HK-2 (cell line): ENCODE measurements around the gene CPOX.
"Not testable (repeated sequence)": the region's sequence is repeated elsewhere in the genome, so short reads cannot be mapped to it uniquely, and the experiment has no call there.

Experiments
- DNase-seq: peaks from one replicate; pipeline ENCODE4 v3.0.0-alpha.2; 2018; ENCODE audit not compliant: unreplicated experiment

CPOX gene

DNA sequence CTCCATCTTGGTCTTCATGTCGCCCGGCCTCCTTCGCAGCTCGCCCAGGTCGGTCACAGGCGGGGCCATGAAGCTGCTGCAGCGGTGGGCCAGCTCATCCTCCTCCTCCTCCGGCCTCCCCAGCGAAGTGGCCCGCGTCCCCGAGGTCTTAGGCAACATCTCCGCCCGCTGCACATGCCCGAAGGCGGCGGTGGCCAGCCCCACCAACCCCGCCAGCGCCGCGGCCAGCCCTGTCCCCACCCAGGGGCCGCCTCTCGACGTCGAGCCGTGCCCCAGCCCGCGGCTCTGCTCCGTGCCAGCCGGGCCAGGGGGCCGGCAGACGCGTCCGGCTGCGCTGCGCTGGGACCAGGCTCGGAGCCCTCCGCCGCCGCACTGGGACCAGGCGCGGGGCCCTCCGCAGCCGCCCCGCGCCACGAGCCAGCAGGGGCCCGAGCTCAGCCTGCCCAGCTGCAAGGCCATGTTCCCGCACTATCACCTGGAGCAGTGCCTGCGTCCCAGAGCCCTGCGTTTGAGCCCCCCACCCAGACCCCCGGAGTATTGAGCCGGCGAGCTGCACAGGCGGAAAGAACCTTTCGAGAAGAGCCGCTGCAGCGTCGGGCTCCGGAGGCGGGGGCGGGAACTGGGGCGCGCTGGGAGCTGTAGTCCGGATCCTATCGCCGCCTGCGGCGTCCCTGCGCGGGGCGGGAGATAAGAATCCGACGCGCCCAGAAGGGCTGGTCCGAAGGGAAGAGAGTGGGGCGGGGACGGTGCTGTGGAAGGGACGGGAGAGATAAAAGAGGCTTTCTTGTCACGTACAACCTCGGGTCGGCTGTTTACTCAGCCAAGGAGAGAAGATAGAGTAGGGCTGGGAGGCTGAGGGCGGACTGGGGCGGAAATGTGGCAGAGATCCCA lies at the start of gene CPOX:
TSS of gene CPOX (minus strand) at position 566 of the 891 bp plus-strand sequence. CDS start at position 459, 107 bp downstream.
- DNase-seq = peak; percentile 97

DNA sequence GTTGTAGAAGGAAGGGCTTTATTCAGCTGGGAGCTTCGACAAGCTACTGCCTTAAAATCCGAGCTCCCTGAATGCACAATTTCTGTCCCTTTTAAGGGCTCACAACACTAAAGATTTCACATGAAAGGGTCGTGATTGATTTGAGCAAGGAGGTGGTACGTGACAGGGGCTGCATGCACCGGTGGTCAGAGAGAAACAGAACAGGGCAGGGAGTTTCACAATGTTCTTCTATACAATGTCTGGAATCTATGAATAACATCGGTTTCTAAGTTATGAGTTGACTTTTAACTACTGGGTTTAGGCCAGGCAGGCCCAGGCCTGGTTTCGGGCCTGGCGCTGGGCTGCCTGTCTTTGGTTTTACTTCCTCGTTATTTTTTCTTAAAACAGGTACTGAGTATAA lies 49.4 kb upstream of the CPOX start:
- DNase-seq = not testable (repeated sequence)

DNA sequence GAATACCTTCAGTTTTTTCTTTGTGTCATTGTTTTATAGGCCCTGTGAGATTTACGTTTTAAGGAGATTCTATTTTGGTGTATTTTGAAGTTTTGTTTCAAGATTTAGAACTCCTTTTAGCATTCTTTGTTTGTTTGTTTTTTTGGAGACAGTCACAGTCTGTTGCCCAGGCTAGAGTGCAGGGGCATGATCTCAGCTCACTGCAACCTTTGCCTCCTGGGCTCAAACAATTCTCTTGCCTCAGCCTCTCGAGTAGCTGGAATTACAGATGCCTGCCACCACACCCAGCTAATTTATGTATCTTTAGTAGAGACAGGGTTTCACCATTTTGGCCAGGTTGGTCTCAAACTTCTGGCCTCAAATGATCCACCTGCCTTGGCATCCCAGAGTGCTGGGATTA lies 48.3 kb upstream of the CPOX start:
- not testable (repeated sequence) for DNase-seq

DNA sequence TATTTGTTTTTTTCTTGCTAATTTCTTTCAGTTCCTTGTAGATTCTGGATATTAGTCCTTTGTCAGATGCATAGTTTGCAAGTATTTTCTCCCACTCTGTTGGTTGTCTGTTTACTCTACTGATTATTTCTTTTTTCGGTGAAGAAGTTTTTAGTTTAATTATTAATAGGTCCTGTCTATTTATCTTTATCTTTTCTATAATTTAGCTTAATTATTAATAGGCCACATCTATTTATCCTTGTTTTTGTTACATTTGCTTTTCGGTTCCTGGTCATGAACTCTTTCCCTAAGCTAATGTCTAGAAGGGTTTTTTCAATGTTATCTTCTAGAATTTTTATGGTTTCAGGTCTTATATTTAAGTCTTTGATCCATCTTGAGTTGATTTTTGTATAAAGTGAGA lies 45.1 kb upstream of the CPOX start:
- DNase-seq = not testable (repeated sequence)

DNA sequence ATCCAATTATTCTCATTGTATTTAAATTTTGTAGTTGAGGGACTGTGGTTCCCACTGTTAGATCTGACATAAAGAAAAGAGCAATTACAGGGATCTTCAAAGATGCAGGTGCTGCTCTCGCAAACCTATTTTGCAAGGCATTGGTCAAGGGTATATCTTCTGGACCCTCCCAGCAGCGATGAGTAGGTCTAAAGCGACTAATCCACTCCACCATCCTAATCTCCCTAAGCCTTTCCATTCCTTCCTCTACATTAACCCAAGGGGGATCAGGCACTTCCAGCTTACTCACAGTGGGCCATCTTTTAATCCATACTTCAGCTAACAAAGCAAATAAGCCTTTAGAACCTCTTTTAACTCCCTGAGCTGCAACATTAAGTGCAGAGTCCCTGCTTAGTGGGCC lies 37.0 kb upstream of the CPOX start:
- no peak for DNase-seq

DNA sequence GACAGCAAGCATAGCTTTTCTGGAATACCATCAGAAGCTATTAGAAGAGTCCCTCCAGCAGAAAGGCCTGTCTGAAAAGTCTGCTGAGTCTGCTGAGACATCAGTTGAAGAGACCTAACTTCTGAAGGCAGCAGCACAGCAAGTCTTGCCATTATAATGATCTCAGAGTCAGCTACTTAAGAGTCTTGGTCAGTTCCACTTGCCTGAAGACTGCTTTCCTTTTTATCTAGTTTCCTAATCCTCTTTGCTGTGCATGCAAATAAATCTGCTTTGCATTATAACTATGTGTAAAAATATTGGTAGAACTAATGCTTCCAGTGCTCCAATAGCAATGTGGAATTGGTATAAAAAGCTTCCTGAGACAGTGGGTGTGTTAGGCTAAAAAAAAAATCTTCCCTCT lies 34.9 kb upstream of the CPOX start:
- no peak for DNase-seq

DNA sequence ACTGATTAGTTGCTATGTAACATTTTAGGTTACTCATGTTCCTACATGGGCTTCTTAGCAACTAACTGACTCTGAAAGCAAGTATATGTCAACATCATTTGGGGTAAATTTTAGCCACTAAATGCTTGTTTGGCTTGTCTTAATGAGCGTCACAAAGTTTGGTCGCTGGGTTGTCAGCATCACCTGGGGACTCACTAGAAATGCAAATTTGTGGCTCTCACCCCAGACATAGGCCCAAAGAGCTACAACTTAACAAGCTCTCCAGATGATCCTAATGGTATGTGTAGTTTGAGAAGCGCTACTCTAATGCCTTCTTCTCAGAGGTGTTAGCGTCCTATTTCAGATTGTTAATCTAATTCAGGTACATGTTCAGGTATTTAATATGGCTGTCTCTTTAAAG lies 32.7 kb upstream of the CPOX start:
- DNase-seq = no peak

DNA sequence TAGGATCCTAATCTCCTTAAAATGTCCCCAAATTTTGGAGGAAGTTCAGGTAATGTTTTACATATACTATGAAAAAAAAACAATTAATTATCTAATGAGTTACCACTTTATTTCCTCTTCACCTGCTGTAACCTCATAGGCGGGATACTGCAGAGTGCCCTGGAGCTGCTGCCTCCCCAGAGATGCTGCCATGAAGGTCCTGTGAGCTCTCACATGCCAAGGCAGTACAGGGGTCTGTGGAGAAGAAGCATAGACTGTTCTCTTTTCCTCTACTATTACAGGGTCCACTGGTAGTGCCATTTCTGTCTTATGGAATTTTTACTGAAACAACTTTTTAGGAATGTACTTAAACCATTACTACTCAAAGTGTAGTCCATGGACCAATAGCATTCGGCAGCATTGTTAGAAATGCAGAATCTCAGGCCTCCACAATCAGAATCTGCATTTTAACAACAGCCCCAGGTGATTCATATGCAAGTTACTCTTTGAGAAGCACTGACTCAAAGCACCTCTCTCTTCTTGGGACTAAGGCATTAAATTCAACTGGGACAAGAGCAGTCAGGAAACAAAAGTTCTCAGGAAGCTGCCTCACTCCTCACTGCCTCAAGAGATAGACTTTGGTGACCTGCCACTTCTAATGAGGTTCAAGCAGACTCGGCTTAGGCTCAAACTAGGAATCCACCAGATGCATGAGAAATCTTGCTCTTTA lies 30.3 kb upstream of the CPOX start:
- DNase-seq = no peak

DNA sequence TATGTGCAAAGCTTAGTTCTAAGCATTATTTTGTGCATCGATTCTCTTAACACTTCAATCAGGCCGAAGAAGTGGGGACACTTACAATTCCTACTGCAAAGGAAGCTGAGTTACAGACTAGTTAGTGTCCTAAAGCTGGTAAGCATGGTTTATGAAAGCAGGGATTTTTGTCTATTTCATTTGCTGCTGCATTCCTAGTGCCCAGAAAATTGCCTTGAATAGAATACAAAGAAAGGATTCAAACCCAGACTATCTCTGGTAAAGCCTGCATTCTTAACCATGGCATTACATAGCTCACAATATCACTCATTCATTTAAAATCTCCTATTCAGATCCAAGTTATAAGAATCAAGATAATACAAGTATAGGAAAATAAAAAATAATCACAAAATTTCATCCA lies 24.4 kb upstream of the CPOX start:
- DNase-seq = no peak

DNA sequence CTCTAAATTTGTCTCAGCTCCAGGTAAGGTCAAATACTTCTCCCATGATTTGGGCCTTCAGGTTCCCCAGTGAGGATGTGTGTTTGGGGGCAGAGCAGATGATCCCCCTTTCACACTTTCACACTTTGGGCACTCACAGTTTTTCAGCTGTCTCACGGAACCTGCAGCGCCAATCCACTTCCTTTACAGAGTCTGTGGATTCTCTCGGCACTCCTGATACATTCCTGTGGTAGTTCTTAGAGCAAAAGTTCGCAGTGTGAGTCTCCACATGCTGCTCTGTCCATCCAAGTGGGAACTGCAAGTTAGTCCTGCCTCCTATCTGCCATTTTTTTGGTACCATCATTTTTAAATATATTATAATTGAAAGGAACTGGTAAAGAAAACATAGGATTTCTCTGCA lies 20.2 kb upstream of the CPOX start:
- no peak for DNase-seq

DNA sequence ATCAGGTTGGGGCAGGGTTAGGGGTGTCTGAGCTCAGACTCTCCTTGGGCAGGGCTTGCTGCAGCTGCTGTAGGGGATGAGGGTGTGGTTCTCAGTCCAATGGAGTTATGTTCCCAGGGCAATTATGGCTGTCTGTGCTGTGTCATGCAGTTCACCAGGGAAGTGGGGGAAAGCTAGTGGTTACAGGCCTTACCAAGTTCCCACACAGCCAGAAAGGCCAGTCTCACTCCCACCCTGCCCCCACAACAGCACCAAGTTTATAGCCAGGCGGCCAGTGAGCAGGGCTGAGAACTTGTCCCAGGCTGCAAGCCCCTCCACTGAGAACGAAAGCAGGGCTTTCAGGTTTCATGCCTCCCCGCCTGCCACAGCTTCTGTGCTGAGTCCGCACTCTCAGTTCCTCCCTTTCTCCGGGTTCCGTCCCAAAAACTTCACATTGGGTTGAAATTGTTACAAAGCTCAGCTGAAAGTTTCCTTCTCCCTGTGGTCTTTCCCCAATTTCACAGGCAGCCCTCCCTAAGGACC lies 19.6 kb upstream of the CPOX start:
- no peak for DNase-seq

DNA sequence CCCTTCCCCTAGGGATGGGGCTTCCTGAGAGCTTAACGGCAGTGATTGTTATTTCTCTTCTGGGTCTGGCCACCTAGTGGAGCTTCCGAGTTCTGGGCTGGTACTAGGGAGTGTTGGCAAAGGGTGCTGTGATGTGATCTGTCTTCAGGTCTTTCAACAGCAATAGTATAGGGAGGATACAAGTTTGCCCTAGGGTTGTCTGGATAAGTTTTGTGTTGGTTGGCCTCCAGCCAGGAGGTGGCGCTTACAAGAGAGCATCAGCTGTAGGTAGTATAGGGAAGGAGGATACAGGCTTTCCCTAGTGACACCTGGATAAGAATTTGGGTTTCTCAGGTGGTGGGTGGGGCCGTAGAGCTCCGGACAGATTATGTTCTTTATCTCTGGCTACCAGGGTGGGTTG lies 19.2 kb upstream of the CPOX start:
- no peak for DNase-seq

DNA sequence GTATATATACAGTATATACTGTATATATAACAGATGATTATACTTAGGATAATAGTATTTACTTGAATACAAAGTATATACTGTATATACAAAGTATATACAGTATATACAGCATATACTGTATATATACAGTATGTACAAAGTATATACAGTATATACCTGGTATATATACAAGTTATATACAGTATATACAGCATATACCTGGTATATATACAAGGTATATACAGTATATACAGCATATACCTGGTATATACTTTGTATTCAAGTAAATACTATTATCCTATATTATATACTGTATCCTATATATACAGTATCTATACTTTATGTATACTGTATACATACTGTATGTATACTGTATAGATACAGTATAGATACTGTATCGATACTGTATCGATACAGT lies 14.6 kb upstream of the CPOX start:
- no peak for DNase-seq

DNA sequence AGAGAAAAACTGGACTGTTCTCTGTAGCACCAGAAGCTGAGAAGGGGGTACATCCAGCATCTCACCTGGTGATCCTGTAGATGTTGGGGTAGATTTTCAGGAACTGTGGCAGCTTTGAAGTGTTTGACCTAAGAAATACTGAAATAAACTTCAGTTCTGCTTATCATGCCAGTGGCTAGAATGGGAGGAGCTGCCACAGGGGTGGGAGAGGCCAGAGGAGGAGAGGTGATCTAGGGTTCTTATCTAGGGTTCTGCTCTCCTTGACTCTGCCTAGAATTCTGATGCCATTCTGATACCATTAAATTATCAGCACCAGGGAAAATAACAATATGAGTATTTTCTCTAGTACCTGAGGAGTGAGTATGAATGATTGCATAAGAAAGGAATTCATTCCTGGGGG lies 10.2 kb upstream of the CPOX start:
- DNase-seq = no peak

DNA sequence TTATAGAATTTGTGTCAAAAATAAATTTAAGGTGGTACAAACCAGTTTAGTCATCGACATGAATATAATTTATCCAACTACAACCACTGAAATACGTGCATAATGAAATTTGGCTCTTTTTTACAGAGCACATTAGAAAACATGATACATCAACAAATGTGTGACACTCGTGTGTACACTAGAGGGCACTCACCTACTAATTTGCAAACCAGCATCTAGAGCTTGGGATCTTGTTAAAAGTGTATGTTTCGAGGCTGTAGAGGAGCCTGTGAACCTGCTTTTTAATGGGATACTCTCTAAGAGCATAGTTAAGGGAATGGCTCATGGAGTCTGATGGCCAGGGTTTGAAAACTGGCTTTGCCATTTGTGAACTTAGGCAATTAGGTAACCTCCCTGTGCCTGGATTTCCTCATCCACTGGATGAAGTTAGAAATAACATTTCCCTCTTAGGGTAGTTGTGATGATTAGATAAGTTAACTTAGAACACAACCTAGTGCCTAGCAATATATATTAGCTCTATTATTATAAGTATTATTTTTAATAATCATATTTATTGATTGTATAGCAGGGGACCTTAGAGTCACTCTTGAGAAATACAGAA lies 8.8 kb upstream of the CPOX start:
- no peak for DNase-seq

DNA sequence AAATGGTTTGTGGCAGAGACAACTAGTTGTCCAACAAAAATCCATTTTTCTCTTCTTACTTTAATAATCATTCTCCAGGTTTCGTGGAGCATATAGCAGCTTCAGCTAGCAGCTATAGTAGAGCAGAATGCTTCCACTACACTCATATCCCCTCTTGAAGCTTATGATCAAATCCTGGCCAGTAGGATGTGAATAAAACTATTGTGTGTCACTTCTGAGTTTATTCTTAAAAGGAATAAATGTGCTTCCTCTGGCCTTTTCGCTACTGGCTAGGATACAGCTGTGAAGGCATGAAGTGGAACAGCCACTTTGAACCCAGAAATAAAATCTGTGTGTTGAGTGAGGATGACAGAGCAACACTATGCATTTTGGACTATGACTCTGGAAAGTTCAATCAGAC lies 7.8 kb upstream of the CPOX start:
- no peak for DNase-seq

DNA sequence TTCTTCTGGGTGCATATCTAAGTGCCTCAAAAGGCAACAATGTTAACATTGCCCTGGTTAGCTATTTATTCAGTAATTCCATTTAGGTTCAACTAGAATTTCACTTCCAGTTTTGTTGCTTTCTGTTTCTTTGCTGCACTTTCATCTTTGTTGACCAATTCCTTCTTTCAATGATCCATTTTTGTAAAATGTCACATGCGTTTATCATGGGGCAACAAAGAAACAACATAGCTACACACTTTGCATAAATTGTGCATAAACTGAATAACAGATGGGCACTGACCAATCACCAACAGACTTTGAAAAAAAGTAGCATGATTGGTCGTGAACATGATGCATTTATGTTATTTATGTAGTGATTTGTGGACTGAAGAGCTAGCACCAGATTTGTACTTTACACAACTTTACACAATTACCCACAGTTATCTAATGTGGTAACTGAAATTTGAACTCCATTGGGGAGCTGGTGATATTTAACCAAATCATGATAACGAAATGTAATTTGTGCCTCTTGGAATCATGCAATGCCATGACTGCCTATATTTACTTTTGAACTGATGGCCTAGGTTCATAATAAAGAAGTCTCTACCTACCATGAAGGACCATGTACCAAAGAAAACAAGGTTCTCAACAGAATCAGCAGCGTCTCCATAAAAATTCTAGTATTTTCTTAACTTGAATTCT lies 7.1 kb upstream of the CPOX start:
- no peak for DNase-seq

DNA sequence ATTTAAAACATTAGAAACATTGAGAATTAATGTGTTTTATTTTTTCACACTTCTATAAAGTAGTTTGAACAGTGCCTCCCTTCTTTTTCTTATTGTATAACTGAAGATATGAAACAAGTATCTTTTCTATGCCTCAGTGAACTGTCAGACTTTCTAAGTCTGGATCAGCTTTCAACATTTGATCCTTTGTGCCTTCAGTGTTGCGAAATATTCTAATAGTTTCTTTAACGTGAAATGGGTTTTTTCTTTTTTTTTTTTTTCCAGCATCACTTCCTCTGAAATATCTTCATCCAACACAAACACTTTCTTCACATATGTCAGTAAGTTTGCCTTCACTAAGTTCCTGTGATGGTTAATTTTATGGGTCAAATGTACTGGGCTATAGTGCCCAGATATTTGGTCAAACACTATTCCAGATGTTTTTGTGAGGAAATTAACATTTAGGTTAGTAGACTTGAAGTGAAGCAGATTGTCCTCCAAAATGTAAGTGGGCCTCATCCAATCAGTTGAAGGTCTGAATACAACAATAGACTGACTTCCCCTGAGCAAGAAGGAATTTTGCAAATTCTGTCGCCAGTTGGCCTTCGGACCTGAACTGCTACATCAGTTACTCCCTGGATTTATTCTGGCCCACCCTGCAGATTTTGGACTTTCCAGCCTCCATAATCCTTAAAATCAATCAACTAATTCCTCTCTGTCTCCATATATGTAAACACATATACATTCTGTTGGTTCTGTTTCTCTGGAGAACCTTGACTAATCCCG lies 6.4 kb upstream of the CPOX start:
- no peak for DNase-seq

DNA sequence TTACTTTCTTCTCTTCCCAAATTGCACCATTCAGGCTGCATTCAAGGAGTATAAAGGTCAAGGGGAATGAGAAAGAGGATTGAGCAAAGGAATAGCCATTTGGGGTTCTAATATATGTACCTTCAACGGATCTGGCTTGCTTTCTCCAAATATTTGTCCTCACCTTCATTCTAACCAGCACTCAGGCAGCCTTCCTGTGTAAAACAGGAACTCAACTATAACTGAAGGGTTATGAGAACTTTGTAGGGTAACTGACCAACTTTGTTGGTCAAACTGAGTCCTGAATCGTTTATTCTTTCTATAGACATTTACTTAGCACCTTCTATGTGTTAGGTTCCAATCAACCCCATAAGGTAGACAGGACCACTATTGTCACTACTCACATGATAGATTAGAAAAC lies 5.1 kb upstream of the CPOX start:
- no peak for DNase-seq

DNA sequence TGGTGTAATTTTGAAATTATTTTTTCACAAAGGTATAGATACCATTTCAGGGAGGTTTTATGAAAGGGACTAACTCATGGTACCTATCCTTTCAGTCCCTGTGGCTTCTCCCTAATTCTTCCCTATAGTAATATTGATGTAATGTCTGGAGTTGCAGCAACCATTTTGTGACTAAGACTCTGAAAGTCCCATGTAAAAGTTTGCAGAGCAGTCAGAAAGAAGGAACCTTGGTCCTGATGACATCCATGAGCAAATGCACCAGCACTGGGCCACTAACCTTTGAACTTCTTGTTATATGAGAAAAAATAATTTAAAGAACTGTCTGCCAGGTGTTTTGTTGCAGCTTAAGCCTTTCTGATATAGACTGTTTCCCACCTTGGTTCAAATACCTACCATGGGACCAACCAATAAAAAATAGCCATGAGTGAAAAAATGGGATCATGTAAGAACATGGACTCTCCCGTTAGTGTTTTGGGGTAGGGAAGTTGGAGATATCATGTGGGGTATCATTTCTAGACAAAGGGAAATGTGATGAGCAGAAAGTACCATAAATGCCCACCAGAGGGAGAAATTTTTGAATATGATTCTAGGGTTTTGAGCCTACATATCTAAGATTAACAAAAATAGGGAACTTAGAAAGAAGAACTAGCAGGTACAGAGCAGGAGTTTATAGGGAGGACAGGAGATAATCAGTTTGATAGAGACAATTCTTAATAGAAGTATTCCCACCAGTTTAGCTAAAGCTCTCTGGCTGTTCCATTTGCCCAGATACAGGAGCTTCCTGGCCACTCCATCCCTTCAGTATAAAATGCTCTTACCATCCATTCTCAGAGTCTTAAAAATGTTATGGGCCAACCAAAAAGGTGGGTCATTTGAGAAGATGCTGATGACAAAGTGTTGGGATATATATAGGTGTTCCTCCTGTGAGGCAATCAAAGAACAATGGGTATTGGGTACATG lies 3.4 kb upstream of the CPOX start:
- no peak for DNase-seq
